H1 (cell line): ENCODE results near the gene ASTN1. TPM values are rescaled to one million over a fixed set of nuclear protein-coding genes. Genes with fewer than 3 reads are reported as not detected.

Source experiments
- CTCF ChIA-PET: fragments of 300-600 bp; sonication (Branson Sonifier 250); formaldehyde crosslinking; loops from one replicate; lab custom pipeline; 2021; ENCODE audit not compliant: partially characterized antibody; lab: Charles Lee
- POLR2A ChIA-PET: fragments of 300-600 bp; sonication (Branson Sonifier 250); formaldehyde crosslinking; loops from one replicate; lab custom pipeline; 2021; ENCODE audit warnings: inconsistent platforms; ENCODE audit not compliant: partially characterized antibody; lab: Charles Lee
- DNase-seq, 2 experiments: peaks; one replicate each; pipeline versions ENCODE4 v3.0.0 to v3.0.0-alpha.2; 2010 to 2022; ENCODE audit warnings: low spot score in 2 of 2, low read depth in 1 of 2, mixed read lengths in 1 of 2
- FAIRE-seq: peaks from 2 replicates; lab custom pipeline; 2011; peaks lifted over from hg19 to GRCh38; lab: Jason Lieb, UNC
- H2AFZ ChIP-seq: 2 replicates; pipeline ENCODE4 v1.8.1; 2012; ENCODE audit warnings: low read length, inconsistent platforms
- H2AK5ac ChIP-seq: 2 replicates; pipeline ENCODE4 v1.6.1; 2013; ENCODE audit warnings: low read depth, low read length
- H2BK120ac ChIP-seq: replicated peaks from 2 replicates; pipeline ENCODE3; 2013; ENCODE audit warnings: low read depth, low read length, inconsistent platforms
- H2BK12ac ChIP-seq: 2 replicates; pipeline ENCODE4 v1.6.1; 2013; ENCODE audit warnings: low read depth, low read length
- H2BK15ac ChIP-seq: 2 replicates; pipeline ENCODE4 v1.6.1; 2013; ENCODE audit warnings: low read length
- H2BK20ac ChIP-seq: 2 replicates; pipeline ENCODE4 v1.6.1; 2013; ENCODE audit warnings: low read length
- H2BK5ac ChIP-seq: 2 replicates; pipeline ENCODE4 v1.6.1; 2013; ENCODE audit warnings: low read depth, low read length
- H3K14ac ChIP-seq: 2 replicates; pipeline ENCODE4 v1.6.1; 2013; ENCODE audit warnings: inconsistent platforms; ENCODE audit not compliant: insufficient read length
- H3K18ac ChIP-seq: 2 replicates; pipeline ENCODE4 v1.6.1; 2013; ENCODE audit warnings: low read length; ENCODE audit errors: extremely low read depth
- H3K23ac ChIP-seq: 2 replicates; pipeline ENCODE4 v1.6.1; 2013; ENCODE audit warnings: inconsistent platforms; ENCODE audit not compliant: insufficient read length
- H3K23me2 ChIP-seq: 2 replicates; pipeline ENCODE4 v1.6.1; 2013; ENCODE audit warnings: low read depth, low read length
- H3K27ac ChIP-seq: 2 replicates; pipeline ENCODE4 v1.6.1; 2011; ENCODE audit warnings: low read depth, low read length, inconsistent platforms
- H3K27me3 ChIP-seq, 4 experiments: replicated peaks in 1 of 4; 1 replicate in 1 of 4; 2 replicates in 3 of 4; pipeline versions ENCODE4 v1.6.1 to v1.8.1; 2011 to 2013; ENCODE audit warnings: low read length in 3 of 4, mild to moderate bottlenecking in 3 of 4, inconsistent platforms in 2 of 4, mixed read lengths in 2 of 4, moderate library complexity in 1 of 4; ENCODE audit not compliant: control insufficient read depth in 3 of 4, insufficient read depth in 3 of 4; ENCODE audit errors: extremely low read depth in 1 of 4
- H3K36me3 ChIP-seq, 4 experiments: 2 replicates each; pipeline versions ENCODE4 v1.6.1 to v1.8.1; 2011 to 2013; ENCODE audit warnings: mild to moderate bottlenecking in 4 of 4, low read length in 3 of 4, moderate library complexity in 2 of 4, control low read depth in 1 of 4, inconsistent platforms in 1 of 4; ENCODE audit not compliant: insufficient read depth in 4 of 4, control insufficient read depth in 2 of 4
- H3K4ac ChIP-seq: replicated peaks from 2 replicates; pipeline ENCODE3; 2013; ENCODE audit warnings: low read length, low read depth, mixed read lengths, inconsistent platforms; ENCODE audit not compliant: insufficient read length
- H3K4me1 ChIP-seq, 4 experiments: replicated peaks in 1 of 4; 1 replicate in 1 of 4; 2 replicates in 3 of 4; pipeline versions ENCODE4 v1.6.1 to v1.8.1; 2011 to 2013; ENCODE audit warnings: low read length in 3 of 4, inconsistent platforms in 2 of 4, mixed read lengths in 1 of 4; ENCODE audit not compliant: insufficient read depth in 4 of 4, control insufficient read depth in 3 of 4
- H3K4me2 ChIP-seq, 2 experiments: 2 replicates each; pipeline versions ENCODE4 v1.6.1 to v1.8.1; 2011 to 2013; ENCODE audit warnings: low read depth in 2 of 2, low read length in 2 of 2, control low read depth in 1 of 2, inconsistent platforms in 1 of 2, mild to moderate bottlenecking in 1 of 2; ENCODE audit not compliant: insufficient read depth in 1 of 2
- H3K4me3 ChIP-seq, 4 experiments: fragments of 200-600, 300-600 bp in 1 of 4; sonication (generic), shearing (Covaris generic), sonication (Bioruptor Twin) in 1 of 4; 2 replicates each; pipeline versions ENCODE4 v1.5.1 to v1.8.1; 2011 to 2016; ENCODE audit warnings: low read length in 4 of 4, low read depth in 3 of 4, control low read depth in 2 of 4, inconsistent platforms in 2 of 4, mild to moderate bottlenecking in 2 of 4, mixed read lengths in 1 of 4, moderate library complexity in 1 of 4; ENCODE audit not compliant: insufficient read depth in 2 of 4; ENCODE audit errors: extremely low read depth in 1 of 4
- H3K56ac ChIP-seq: replicated peaks from 2 replicates; pipeline ENCODE3; 2013; ENCODE audit warnings: low read depth, mild to moderate bottlenecking, mixed read lengths, low read length, inconsistent platforms; ENCODE audit not compliant: insufficient read length
- H3K79me1 ChIP-seq: 2 replicates; pipeline ENCODE4 v1.6.1; 2013; ENCODE audit warnings: low read depth, low read length, control low read depth
- H3K79me2 ChIP-seq, 2 experiments: 2 replicates each; pipeline versions ENCODE4 v1.6.1 to v1.8.1; 2012 to 2013; ENCODE audit warnings: low read length in 2 of 2, mild to moderate bottlenecking in 2 of 2, inconsistent platforms in 1 of 2; ENCODE audit not compliant: insufficient read depth in 2 of 2, control insufficient read depth in 1 of 2
- H3K9ac ChIP-seq, 4 experiments: replicated peaks in 1 of 4; 1 replicate in 1 of 4; 2 replicates in 3 of 4; pipeline versions ENCODE4 v1.6.1 to v1.8.1; 2011 to 2013; ENCODE audit warnings: low read depth in 3 of 4, low read length in 3 of 4, control low read depth in 2 of 4, mild to moderate bottlenecking in 2 of 4, moderate library complexity in 2 of 4, inconsistent platforms in 1 of 4; ENCODE audit errors: extremely low read depth in 1 of 4
- H3K9me3 ChIP-seq, 2 experiments: 2 replicates each; pipeline versions ENCODE4 v1.6.1 to v1.8.1; 2012 to 2013; ENCODE audit warnings: mild to moderate bottlenecking in 2 of 2, moderate library complexity in 2 of 2, control low read depth in 1 of 2, inconsistent platforms in 1 of 2, low read depth in 1 of 2, low read length in 1 of 2, mixed read lengths in 1 of 2; ENCODE audit not compliant: insufficient read depth in 2 of 2
- H4K20me1 ChIP-seq, 2 experiments: replicated peaks in 1 of 2; 2 replicates each; pipeline versions ENCODE3 to v1.8.1; 2011 to 2013; ENCODE audit warnings: inconsistent platforms in 2 of 2, low read length in 2 of 2, mild to moderate bottlenecking in 1 of 2; ENCODE audit not compliant: insufficient read depth in 2 of 2, control insufficient read depth in 1 of 2
- H4K5ac ChIP-seq: 2 replicates; pipeline ENCODE4 v1.6.1; 2013; ENCODE audit warnings: low read length, low read depth, mixed read lengths, inconsistent platforms; ENCODE audit not compliant: insufficient read length
- H4K8ac ChIP-seq: 2 replicates; pipeline ENCODE4 v1.8.0; 2013; ENCODE audit warnings: mild to moderate bottlenecking, moderate library complexity, low read length, inconsistent platforms; ENCODE audit not compliant: insufficient read depth; ENCODE audit errors: extremely low read depth
- H4K91ac ChIP-seq: replicated peaks from 2 replicates; pipeline ENCODE3; 2013; ENCODE audit warnings: low read length, mixed read lengths, inconsistent platforms; ENCODE audit not compliant: insufficient read length
- MAX ChIP-seq: IDR thresholded peaks from 2 replicates; pipeline ENCODE4 v1.6.1; 2012; ENCODE audit warnings: inconsistent platforms
- SIRT6 ChIP-seq: IDR thresholded peaks from one replicate; pipeline ENCODE4 v1.7.1; 2012; ENCODE audit warnings: low read length, inconsistent platforms
- WGBS, 2 experiments: shearing (Covaris generic) in 1 of 2; methylation state at CpG; one replicate each; pipeline versions ENCODE4 v1.1.6 to v1.1.7; 2013 to 2015; ENCODE audit warnings: low lambda C conversion rate in 2 of 2, mixed read lengths in 2 of 2, inconsistent platforms in 1 of 2, low coverage in 1 of 2, missing lambda C conversion rate in 1 of 2; ENCODE audit not compliant: insufficient replicate concordance in 2 of 2, insufficient coverage in 1 of 2, insufficient read length in 1 of 2; ENCODE audit errors: extremely low coverage in 1 of 2, missing lambda C conversion rate in 1 of 2; 5-methylcytosine and 5-hydroxymethylcytosine counted together
- polyA plus RNA-seq, 7 experiments: library from polyadenylated mRNA; depleted of rRNA in 3 of 7; stranded (reverse) in 5 of 7; unstranded in 2 of 7; fragments of >200 nt in 5 of 7; fragments of 200-250 nt in 2 of 7; gene quantifications; 1 replicate in 5 of 7; 2 replicates in 1 of 7; 4 replicates in 1 of 7; pipeline versions ENCODE4 v1.2.1 to v1.2.3, GENCODE V29; 2011 to 2013; ENCODE audit warnings: missing spikeins in 2 of 7, mixed read lengths in 2 of 7
- total RNA-seq: library from RNA; stranded (reverse); fragmentation: NEBNext Ultra II Directional; extraction: Animal tissue kit (Norgen Biotek cat#: 25700); gene quantifications from 2 replicates; pipeline ENCODE4 v1.2.1, GENCODE V29; 2021

Gene ASTN1
- total and polyA plus RNA-seq, 2 of the 8 experiments (the other 6 are each of a cell fraction or from before 2014, with no cell fraction given), result 2.9 to 4.1 TPM

GRCh38 chr1:177118901-177119300, 45.6 kb downstream of the ASTN1 start:
- Histone ChIP-seq H3K79me1 (no peaks in the 10 kb centered on the region; the same call in 1 of the 2 replicates), H3K79me2 (no peaks in the 10 kb centered on the region), H3K4me1 (no peaks in the 10 kb centered on the region), H2BK120ac (no peak overlapping the region), H3K9me3 (no peaks in the 10 kb centered on the region), H3K9ac (no peak overlapping the region), H4K5ac (no peak overlapping the region), H3K27ac (no peak overlapping the region), H3K4me2 (no peak overlapping the region), H3K23me2 (no peaks in the 10 kb centered on the region), H3K14ac (no peak overlapping the region), H3K4me3 (no peak overlapping the region), H3K56ac (no peak overlapping the region), H2BK12ac (no peak overlapping the region), H2AFZ (no peak overlapping the region), H2BK20ac (no peak overlapping the region), H3K18ac (no peak overlapping the region), H2AK5ac (no peak overlapping the region), H3K27me3 (no peaks in the 10 kb centered on the region), H4K20me1 (peaks cover 0 to 2% of the 10 kb centered on the region in 2 experiments), H4K91ac (no peak overlapping the region), H3K36me3 (no peaks in the 10 kb centered on the region), H2BK5ac (no peak overlapping the region), H3K23ac (no peak overlapping the region), H2BK15ac (no peak overlapping the region), H4K8ac (no peak overlapping the region), H3K4ac (no peak overlapping the region)
- TF ChIP-seq SIRT6 (no peak), MAX (no peak)
- no peak for FAIRE-seq
- no peak for DNase-seq
- WGBS, 2 experiments, result 82% methylated on average over 4 of the region's 4 CpGs; no CpG with 5 or more reads in 1 of the 2 experiments
- POLR2A ChIA-PET, result no interaction called here
- CTCF ChIA-PET, result interaction anchor here (0.9 to 3.3 kb wide), 6 partner anchors 8 to 207 kb away, joined by 3 to 8 read pairs (median 4); no protein-coding TSS in a partner anchor
